K562 (cell line): ENCODE measurements around the gene PHEX. TPM values are rescaled to one million over a fixed set of nuclear protein-coding genes. Genes with fewer than 3 reads are reported as not detected.

ENCODE experiments used
- ATAC-seq: fragments of 200-7000 bp; cut with Tn5 transposase; 3 replicates; pipeline ENCODE4 v1.9.1; 2020; ENCODE audit warnings: moderate library complexity
- BruUV-seq: library from RNA; stranded (reverse); fragments of 400-500 nt; replicated peaks from 2 replicates; lab custom pipeline; 2021; lab: Mats Ljungman, UMichigan
- CTCF ChIA-PET: fragments of 300-600 bp; formaldehyde crosslinking; extraction: SDS; loops from one replicate; lab custom pipeline; 2021; ENCODE audit warnings: low intra/inter-chr PET ratio; lab: Yijun Ruan, JAX
- POLR2A ChIA-PET: fragments of 300-600, 350-650 bp; sonication (Branson Sonifier 250); formaldehyde crosslinking; extraction: SDS; loops from one replicate; lab custom pipeline; 2021; ENCODE audit warnings: antibody characterized with exemption, inconsistent platforms; lab: Yijun Ruan, JAX
- DNase-seq, 4 experiments: peaks; one replicate each; pipeline versions ENCODE4 v3.0.0 to v3.0.0-alpha.2; 2011 to 2018; ENCODE audit warnings: low spot score in 3 of 4, mixed read lengths in 3 of 4; ENCODE audit errors: extremely low read depth in 1 of 4
- FAIRE-seq: peaks from 2 replicates; lab custom pipeline; 2011; peaks lifted over from hg19 to GRCh38; lab: Jason Lieb, UNC
- H2AFZ ChIP-seq: 2 replicates; pipeline ENCODE4 v1.6.0; 2011; ENCODE audit warnings: low read depth, low read length, control low read depth, inconsistent platforms
- H3K27ac ChIP-seq: fragments of 200-600 bp; 3 replicates; pipeline ENCODE4 v1.8.0; 2011; ENCODE audit warnings: low read depth, mild to moderate bottlenecking, control low read depth, inconsistent platforms, low read length, moderate library complexity, mixed read lengths; ENCODE audit errors: extremely low read depth
- H3K27me3 ChIP-seq, 2 experiments: fragments of 300-600 bp in 1 of 2; 2 replicates in 1 of 2; 3 replicates in 1 of 2; pipeline versions ENCODE4 v1.6.0 to v1.8.0; 2011; ENCODE audit warnings: inconsistent platforms in 2 of 2, low read length in 2 of 2, mild to moderate bottlenecking in 1 of 2, mixed read lengths in 1 of 2, moderate library complexity in 1 of 2; ENCODE audit not compliant: control insufficient read depth in 2 of 2, insufficient read depth in 2 of 2
- H3K36me3 ChIP-seq: fragments of 300-600 bp; 3 replicates; pipeline ENCODE4 v1.8.0; 2011; ENCODE audit warnings: mild to moderate bottlenecking, low read length, inconsistent platforms; ENCODE audit not compliant: control insufficient read depth, insufficient read depth
- H3K4me1 ChIP-seq, 2 experiments: fragments of 200-600 bp in 1 of 2; replicated peaks in 1 of 2; 2 replicates in 1 of 2; 3 replicates in 1 of 2; pipeline versions ENCODE4 v1.5.1 to v1.8.0; 2011; ENCODE audit warnings: inconsistent platforms in 2 of 2, low read length in 2 of 2, mild to moderate bottlenecking in 1 of 2, mixed read lengths in 1 of 2, moderate library complexity in 1 of 2; ENCODE audit not compliant: control insufficient read depth in 2 of 2, insufficient read depth in 2 of 2
- H3K4me2 ChIP-seq: 2 replicates; pipeline ENCODE4 v1.6.1; 2011; ENCODE audit warnings: low read length, control low read depth, inconsistent platforms, mixed read lengths; ENCODE audit not compliant: insufficient read depth
- H3K4me3 ChIP-seq: fragments of 200-600 bp; sonication (generic), shearing (Covaris generic); 2 replicates; pipeline ENCODE4 v1.5.1; 2016; ENCODE audit warnings: control low read depth, inconsistent platforms
- H3K79me2 ChIP-seq: fragments of 200-600 bp; 3 replicates; pipeline ENCODE4 v1.8.0; 2011; ENCODE audit warnings: low read length, inconsistent platforms; ENCODE audit not compliant: control insufficient read depth, insufficient read depth
- H3K9ac ChIP-seq, 2 experiments: 2 replicates each; pipeline versions ENCODE4 v1.6.0 to v1.6.1; 2011; ENCODE audit warnings: low read depth in 2 of 2, low read length in 2 of 2, control low read depth in 1 of 2, inconsistent platforms in 1 of 2, mild to moderate bottlenecking in 1 of 2, mixed read lengths in 1 of 2; ENCODE audit not compliant: insufficient read depth in 1 of 2
- H3K9me1 ChIP-seq: one replicate; pipeline ENCODE4 v1.6.0; 2011; ENCODE audit warnings: inconsistent platforms, mild to moderate bottlenecking, low read length, moderate library complexity; ENCODE audit not compliant: control insufficient read depth, insufficient read depth
- H3K9me3 ChIP-seq: replicated peaks from 2 replicates; pipeline ENCODE4 v1.5.1; 2011; ENCODE audit warnings: low read depth, low read length, inconsistent platforms; ENCODE audit not compliant: control insufficient read depth, insufficient read depth
- H4K20me1 ChIP-seq: replicated peaks from 2 replicates; pipeline ENCODE4 v1.6.1; 2011; ENCODE audit warnings: low read length, inconsistent platforms, mixed read lengths; ENCODE audit not compliant: control insufficient read depth, insufficient read depth
- HDAC3 ChIP-seq: fragments of 450-650 bp; IDR thresholded peaks from 2 replicates; pipeline ENCODE4 v1.6.1; 2018; ENCODE audit warnings: borderline replicate concordance, mild to moderate bottlenecking, moderate library complexity; ENCODE audit not compliant: partially characterized antibody
- IRF9 ChIP-seq: fragments of 450-650 bp; IDR thresholded peaks from 2 replicates; pipeline ENCODE4 v1.6.1; 2016; ENCODE audit warnings: missing biosample characterization, missing genetic modification characterization
- MBD1 ChIP-seq: fragments of 250-450 bp; sonication (Bioruptor Pico); IDR thresholded peaks from 2 replicates; pipeline ENCODE4 v1.8.0; 2022; ENCODE audit warnings: inconsistent platforms
- MXD1 ChIP-seq: fragments of 250-450 bp; sonication (Bioruptor Pico); IDR thresholded peaks from 2 replicates; pipeline ENCODE4 v1.8.0; 2021; ENCODE audit warnings: borderline replicate concordance, mild to moderate bottlenecking, moderate library complexity; ENCODE audit not compliant: poor library complexity, severe bottlenecking
- USF1 ChIP-seq: sonication (generic); formaldehyde crosslinking; IDR thresholded peaks from 2 replicates; pipeline ENCODE4 v1.9.0; 2022; ENCODE audit warnings: mild to moderate bottlenecking, missing genetic modification reagents
- ZNF212 ChIP-seq: fragments of 450-650 bp; formaldehyde crosslinking; IDR thresholded peaks from 2 replicates; pipeline ENCODE4 v1.4.0; 2020; ENCODE audit warnings: mild to moderate bottlenecking
- ZNF668 ChIP-seq: fragments of 250-450 bp; sonication (Bioruptor Pico); IDR thresholded peaks from 2 replicates; pipeline ENCODE4 v1.8.0; 2022; ENCODE audit warnings: mild to moderate bottlenecking, inconsistent platforms
- ZNF696 ChIP-seq: fragments of 250-450 bp; sonication (Bioruptor Pico); conservative IDR thresholded peaks from 2 replicates; pipeline ENCODE4 v1.4.0; 2020; ENCODE audit warnings: mild to moderate bottlenecking, moderate library complexity
- WGBS: fragments of 100-300 bp; shearing (Covaris generic); methylation state at CpG from one replicate; pipeline ENCODE4 v1.1.6; 2016; ENCODE audit warnings: low coverage, mixed read lengths; ENCODE audit not compliant: insufficient coverage; ENCODE audit errors: missing lambda C conversion rate; 5-methylcytosine and 5-hydroxymethylcytosine counted together
- in situ Hi-C: fragments of 300-500 bp; cut with MboI; formaldehyde crosslinking; loops from 4 replicates; pipeline ENCODE4 v1.15.0; 2018; ENCODE audit warnings: inconsistent platforms, mixed read lengths
- intact Hi-C: fragments of 100-400 bp; cut with micrococcal nuclease; formaldehyde crosslinking; loops from 2 replicates; pipeline ENCODE4 v1.14.2; 2022
- polyA plus RNA-seq, 8 experiments: library from polyadenylated mRNA; depleted of rRNA in 4 of 8; stranded (reverse) in 5 of 8; unstranded in 3 of 8; fragments of >200 nt; fragmentation: Nextera tagmentation in 2 of 8; fragmentation: Illumina TruSeq in 1 of 8; extraction: Ambion mirVana in 2 of 8; extraction: Trizol in 1 of 8; gene quantifications; 2 replicates each; pipeline versions ENCODE4 v1.2.1 to v1.2.3, GENCODE V29; 2011 to 2014; ENCODE audit warnings: inconsistent platforms in 1 of 8, missing spikeins in 1 of 8
- total RNA-seq, 7 experiments: library from RNA; depleted of rRNA in 6 of 7; stranded (reverse); fragments of >200 nt in 6 of 7; fragmentation: Illumina TruSeq in 2 of 7; extraction: Trizol in 2 of 7; gene quantifications; 2 replicates each; pipeline versions ENCODE4 v1.2.1 to v1.2.3, GENCODE V29; 2011 to 2021; ENCODE audit warnings: low replicate concordance in 1 of 7

The PHEX gene
- total and polyA plus RNA-seq, 9 of the 15 experiments (the other 6 are each of a cell fraction or from before 2014, with no cell fraction given), result 0.01 to 0.11 (median 0.04) TPM; not detected in 6

- H3K4me3 ChIP-seq, result no peak overlapping the region
- no peak for FAIRE-seq
Observed at GRCh38 chrX:22246620-22247019, 214.5 kb downstream of the PHEX start.

More at GRCh38 chrX:22246620-22247019, 214.5 kb downstream of the PHEX start:
- Histone ChIP-seq H3K27ac (no peak overlapping the region), H3K9ac (no peak overlapping the region), H2AFZ (no peak overlapping the region), H3K27me3 (no peaks in the 10 kb centered on the region), H3K4me2 (no peak overlapping the region), H3K9me1 (no peaks in the 10 kb centered on the region), H3K79me2 (no peaks in the 10 kb centered on the region), H3K36me3 (no peaks in the 10 kb centered on the region), H4K20me1 (no peaks in the 10 kb centered on the region), H3K4me1 (no peaks in the 10 kb centered on the region), H3K9me3 (no peaks in the 10 kb centered on the region)
- ChIA-PET CTCF (no interaction called here), POLR2A (no interaction called here)
- in situ Hi-C loops (no loop called here), intact Hi-C loops (no loop called here)
- TF ChIP-seq USF1 (CRISPR knock-in tag) (no peak), MBD1 (CRISPR knock-in tag) (no peak), ZNF212 (no peak), ZNF668 (no peak), HDAC3 (no peak), ZNF696 (no peak), IRF9 (tag) (no peak), MXD1 (no peak)
- DNase-seq (no peak), ATAC-seq (no peak)
- no TSS peak for BruUV-seq
- 0% methylated on average over 2 of the region's 2 CpGs for WGBS
